ENCODE data around the gene IL1RN.

IL1RN gene

GRCh38 chr2:113129519-113130078 is 2.2 kb downstream of the IL1RN start:
- no peak for DNase-seq

GRCh38 chr2:113131352-113132185 is 4.2 kb downstream of the IL1RN start:
- no peak for DNase-seq

DNA sequence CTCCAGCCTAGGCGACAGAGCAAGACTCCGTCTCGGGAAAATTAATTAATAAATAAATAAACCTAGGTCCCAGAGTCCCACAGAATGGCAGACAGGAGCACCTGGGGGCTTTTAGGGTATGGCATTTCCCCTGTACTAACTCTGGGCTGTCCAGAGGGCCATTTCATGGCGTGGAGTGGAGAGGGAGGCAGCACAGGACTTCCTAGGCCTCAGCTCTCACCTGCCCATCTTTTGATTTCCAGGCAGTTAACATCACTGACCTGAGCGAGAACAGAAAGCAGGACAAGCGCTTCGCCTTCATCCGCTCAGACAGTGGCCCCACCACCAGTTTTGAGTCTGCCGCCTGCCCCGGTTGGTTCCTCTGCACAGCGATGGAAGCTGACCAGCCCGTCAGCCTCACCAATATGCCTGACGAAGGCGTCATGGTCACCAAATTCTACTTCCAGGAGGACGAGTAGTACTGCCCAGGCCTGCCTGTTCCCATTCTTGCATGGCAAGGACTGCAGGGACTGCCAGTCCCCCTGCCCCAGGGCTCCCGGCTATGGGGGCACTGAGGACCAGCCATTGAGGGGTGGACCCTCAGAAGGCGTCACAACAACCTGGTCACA is 5.1 kb downstream of the IL1RN start:
- no peak for DNase-seq

DNA sequence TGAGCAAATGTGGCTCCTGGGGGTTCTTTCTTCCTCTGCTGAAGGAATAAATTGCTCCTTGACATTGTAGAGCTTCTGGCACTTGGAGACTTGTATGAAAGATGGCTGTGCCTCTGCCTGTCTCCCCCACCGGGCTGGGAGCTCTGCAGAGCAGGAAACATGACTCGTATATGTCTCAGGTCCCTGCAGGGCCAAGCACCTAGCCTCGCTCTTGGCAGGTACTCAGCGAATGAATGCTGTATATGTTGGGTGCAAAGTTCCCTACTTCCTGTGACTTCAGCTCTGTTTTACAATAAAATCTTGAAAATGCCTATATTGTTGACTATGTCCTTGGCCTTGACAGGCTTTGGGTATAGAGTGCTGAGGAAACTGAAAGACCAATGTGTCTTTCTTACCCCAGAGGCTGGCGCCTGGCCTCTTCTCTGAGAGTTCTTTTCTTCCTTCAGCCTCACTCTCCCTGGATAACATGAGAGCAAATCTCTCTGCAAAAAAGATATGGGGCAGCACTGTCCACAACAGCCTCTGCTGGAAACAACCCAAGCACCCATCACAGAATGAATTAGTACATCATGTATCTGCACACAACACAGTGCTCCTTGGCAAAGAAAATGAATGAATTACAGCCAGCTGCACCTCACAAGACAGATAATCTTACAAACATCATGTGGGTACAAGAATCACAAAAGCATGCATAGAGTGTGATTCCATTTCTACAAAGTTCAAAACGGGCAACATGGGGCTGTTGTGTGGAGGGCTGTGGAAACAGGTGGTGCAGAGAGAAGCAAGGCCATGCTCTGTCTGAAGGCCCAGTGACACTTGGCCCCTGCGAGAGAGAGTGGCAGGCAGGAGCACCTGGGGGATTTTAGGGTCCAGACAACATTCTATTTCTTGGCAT is 6.6 kb downstream of the IL1RN start:
- DNase-seq = no peak

- DNase-seq = no peak
Observed at GRCh38 chr2:113134717-113135116, 7.3 kb downstream of the IL1RN start.

DNA sequence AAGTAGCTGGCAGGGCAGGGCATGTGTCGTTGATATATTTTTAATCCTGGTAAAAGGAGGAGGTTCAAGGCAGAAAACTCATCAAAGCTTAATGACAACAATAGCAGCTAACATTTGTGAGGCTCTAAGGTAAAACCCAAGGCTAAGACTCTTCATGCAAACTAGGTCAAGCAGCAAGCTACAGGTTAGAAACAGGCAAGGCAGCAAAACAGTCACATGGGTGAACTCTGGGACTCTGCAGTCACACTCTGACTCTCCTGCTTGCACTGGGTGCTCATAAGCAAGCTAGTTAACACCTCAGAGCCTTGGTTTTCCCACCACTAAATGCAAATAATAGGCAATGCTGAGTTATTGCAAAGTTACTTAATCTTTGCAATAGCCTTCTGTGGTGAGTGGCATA is 7.9 kb downstream of the IL1RN start:
- no peak for DNase-seq

DNA sequence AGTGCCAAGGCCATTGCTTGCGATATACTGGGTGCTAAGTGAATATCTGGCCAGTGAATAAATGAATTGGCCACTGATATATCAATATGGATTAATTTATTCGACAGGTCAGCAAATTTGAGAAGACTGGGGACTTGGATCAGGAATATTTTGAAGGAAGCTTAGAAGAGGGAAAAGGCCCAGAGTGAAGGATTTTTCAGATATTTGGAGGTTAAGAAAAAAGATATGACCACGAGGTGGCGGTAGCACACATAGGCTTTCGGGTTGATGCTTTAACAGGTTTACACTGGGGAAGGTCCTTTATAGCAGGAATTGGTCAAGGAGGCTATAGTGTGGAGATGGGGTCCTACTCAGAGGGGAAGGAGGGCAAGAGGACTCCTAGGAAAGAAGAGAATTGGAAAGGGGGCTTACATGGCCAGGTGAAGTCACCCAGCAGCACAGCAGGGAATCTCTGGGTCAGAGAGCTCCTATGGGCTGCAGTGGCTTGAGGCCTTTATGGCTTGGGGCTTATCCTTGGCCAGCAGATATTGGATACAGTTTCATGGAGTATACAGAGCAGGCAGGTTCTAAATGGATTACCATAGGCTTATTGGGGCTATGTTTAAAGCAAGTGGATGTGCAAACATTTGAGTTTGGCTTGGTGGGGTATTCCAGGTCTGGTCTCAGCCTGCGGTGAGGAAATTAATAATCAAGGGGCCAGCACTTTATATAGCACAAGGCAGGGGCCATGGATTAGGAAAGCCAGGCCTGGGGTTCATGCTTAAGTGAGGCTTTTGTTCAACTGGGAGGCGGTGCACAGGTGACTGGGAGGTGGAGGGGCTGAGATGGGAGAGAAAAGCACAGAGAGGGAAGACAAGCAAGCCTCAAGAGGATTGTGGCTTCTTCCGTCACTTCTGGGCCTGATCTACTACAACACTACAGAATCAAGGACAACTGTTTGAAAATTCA is 9.7 kb downstream of the IL1RN start:
- DNase-seq = peak; percentile 41

GRCh38 chr2:113137827-113138226 is 10.4 kb downstream of the IL1RN start:
- DNase-seq = no peak

DNA sequence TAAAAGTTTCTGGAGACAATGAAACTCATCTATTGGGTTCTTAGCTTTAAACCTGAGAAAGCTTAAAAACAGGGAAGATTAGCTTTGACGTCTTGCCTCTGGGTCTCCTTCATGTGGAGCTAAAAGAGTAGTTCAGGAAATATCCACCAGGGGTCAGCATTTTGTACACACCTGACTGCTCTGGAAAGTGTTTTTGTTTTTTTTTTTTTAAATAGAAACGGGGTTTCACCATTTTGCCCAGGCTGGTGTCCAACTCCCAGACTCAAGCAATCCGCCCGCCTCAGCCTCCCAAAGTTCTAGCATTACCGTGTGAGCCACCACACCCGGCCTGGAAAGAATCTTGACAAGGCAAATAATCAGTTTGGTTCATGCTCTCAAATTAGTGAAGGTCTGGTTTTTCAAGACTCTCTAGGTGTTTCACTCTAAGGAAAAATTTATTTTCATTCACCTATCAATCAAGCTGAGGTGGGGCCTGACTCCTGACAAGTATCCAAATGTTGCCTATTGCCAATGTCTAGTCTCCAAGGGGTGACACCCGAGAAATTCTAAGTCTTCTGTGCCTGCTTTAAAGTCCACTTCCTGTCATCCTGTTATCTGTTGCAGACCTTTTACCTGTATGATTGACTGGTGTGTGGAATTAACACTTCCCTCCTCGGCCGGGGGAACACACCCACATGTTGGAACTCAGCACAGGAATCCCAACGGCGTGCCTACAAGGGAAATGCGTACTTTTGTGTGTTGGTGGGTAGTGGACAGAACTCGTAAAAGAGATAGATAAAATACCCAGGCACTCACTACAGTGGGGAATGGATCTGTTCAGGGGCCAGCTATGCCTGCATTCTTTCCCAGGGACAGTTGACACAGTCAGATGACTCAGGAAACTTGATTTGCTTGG is 11.3 kb downstream of the IL1RN start:
- DNase-seq = peak; percentile 64

- no peak for DNase-seq
Observed at GRCh38 chr2:113141451-113141850, 14.1 kb downstream of the IL1RN start.

DNA sequence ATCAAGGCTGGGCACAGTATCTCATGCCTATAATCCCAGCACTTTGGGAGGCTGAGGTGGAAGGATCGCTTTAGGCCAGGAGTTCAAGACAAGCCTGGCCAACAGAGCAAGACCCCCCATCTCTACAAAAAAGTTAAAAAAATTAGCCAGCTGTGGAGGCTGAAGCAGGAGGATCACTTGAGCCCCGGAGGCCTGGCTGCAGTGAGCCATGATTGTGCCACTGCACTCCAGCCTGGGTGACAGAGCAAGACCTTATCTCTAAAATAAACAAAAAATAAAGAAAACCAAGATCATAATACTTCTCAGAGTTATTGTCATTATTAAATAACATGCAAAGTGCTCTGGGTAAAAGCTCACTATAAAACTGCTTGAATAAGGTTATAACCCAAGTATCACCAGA is 14.9 kb downstream of the IL1RN start:
- no peak for DNase-seq

- DNase-seq = no peak
Observed at GRCh38 chr2:113144259-113144658, 16.9 kb downstream of the IL1RN start.

GRCh38 chr2:113148606-113149552 is 21.5 kb downstream of the IL1RN start:
- DNase-seq = no peak

DNA sequence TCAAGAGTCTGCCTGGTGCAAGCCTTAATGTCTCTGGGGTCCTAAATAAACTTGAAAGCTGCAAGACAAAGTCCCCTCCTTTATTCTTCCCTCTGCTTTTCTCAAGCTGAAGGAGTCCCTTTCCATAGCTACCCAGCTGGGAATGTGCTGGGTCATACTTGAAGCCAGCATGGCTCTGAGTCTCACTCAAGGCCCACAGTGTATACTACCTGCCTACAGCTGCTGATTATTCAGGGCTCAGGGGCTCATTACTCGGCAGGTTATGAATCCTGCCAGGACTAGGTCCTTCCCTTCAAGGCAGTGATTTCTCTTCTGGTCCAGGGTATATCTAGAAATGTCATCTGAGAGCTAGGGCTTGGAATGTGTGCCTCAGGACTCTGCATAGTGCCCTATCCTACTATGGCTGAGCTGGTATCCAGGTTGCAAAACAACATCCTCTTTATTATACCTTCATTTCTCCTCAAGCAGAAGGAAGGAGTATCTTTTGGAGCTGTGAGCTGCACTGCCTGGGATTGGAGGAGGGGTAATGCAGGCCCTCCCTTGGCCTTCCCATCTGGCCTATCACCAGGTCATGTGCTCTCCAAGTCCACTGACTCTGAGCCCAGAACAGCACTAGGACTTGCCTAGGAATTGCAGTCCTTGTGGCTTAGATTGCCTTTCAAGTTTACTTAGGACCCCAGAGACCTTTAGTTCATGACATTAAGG is 22.3 kb downstream of the IL1RN start:
- no peak for DNase-seq

DNA sequence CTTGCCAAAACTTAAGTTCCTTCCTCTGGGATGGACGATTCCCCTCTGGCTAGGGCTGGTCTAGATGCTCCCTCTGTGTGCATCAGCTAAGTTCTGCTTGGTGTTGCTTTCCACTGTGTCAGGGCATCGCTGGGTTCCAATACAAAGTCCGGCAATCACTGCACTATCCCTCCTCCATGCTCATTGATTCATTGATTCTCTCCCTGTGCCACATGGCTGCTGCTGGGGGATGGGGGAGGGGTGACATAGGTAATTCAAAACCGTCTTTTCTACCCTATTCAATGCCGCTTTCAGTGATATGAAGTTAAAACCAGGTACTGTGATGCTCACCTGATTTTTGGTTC is 22.8 kb downstream of the IL1RN start:
- DNase-seq = no peak

DNA sequence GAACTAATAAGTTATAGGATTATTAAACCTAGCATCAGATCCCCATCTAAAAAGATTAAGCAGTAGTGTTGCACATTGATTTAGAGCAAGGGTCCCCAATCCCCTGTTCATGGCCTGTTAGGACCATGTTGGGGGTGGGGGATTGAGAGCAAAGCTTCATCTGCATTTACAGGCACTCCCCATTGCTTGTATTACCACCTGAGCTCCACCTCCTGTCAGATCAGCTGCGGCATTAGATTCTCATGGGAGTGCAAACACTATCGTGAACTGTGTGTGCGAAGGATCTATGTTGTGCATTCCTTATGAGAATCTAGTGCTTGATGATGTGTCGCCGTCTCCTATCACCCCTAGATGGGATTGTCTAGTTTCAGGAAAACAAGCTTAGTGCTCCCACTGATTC is 27.9 kb downstream of the IL1RN start:
- no peak for DNase-seq

- DNase-seq = no peak
Observed at GRCh38 chr2:113156278-113157117, 29.1 kb downstream of the IL1RN start.
